Activated CD8-positive, alpha-beta memory T cell treated with anti-CD3 and anti-CD28 coated beads, Interleukin-2, amount 50 U/mL, for 1 hour (primary cell): ENCODE measurements around the gene SF3B6.
"Not testable (repeated sequence)": the region's sequence is repeated elsewhere in the genome, so short reads cannot be mapped to it uniquely, and the experiment has no call there.

Source experiments
- DNase-seq: peaks from one replicate; pipeline ENCODE4 v3.0.0-alpha.2; 2020; ENCODE audit errors: extremely low read depth

SF3B6 gene

GRCh38 chr2:24050041-24050979, 25.8 kb downstream of the SF3B6 start:
- DNase-seq = no peak

- DNase-seq = no peak
Observed at GRCh38 chr2:24049485-24050021, 26.6 kb downstream of the SF3B6 start, which contains the start of gene FKBP1B. Gene FKBP1B, plus strand, starts transcription at chr2:24049741. Its CDS starts 109 bp downstream, at chr2:24049850.

DNA sequence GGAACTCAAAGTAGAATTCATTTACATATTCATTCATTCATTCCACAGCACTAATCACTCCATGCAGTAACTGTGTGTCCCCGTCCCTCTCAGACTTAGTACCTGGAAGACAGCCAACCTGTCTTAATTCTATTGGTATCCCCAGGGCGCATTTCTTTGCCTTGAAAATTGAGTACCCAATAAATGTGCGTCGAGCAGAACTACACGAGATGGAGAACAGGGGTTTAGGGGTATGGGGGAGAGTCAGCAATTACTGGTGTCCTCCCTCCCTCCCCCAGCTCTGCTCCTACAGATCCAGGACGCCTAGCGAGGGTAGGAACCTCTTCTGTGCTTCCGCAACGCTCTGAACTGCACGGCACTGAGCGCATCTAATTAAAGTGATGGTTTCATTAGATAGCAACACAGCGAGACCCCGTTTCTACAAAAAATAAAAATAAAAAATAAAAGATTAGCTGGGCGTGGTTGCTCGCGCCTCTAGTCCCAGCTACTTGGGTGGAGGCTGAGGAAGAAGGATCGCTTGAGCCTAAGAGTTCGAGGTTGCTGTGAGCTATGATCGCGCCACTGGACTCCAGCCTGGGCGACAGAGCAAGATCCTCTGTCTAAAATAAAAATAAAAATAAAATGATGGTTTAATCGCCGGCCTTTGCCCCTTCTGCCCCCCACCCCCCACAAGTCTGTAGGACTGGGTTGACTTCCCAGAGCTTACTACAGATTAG, 27.2 kb downstream of the SF3B6 start:
- DNase-seq = no peak

DNA sequence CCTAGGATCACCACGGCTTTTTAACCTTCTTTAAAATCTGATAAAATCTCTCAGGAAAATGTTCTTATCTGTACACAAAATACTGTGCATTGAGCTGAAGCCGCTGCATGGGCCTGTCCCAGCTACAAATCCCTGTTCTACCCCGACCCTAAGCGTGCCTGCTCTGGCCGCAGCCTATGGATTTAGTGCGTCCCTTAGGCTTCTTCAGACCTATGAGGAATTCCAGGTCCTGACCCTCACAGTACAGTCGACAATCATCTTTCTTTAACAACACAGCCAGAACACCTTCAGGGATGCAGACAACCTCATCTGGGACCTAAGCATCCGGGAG, 28.5 kb downstream of the SF3B6 start:
- no peak for DNase-seq

DNA sequence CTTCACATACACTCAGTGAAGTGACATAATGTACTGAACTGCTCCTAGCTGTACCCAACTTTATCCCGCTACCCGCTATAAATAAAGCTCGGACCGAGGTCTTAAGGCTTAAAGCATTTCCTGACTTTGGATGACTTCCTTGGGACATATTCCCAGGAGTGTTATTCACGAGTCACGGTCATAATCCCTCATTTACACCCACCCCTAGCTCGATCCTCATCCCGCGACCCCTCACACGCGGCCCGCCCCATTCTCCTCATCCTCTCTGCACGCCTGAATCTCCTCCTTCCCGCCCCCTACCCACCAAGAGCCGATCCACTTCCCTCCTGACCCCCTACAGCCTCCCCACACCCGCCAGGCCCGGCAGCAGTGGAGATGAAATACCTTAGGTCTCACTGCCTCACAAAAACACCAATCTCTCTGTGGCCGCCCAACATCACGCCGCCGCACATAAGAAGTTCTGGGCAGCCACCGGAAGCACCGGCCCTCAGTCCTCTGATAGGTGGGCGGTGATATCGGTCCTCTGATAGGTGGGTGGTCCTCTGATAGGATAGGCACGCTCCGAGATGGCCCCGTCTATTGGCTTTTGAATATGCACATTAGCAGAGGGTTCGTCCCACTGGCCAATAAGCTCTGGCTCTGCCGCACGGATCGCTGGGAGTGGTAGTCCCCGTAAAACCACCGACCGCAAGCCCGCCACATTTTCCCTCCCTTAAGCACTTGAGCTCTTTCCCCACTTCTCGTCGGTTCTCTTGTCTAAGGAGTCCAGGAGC, 29.0 kb downstream of the SF3B6 start, which contains the start of gene WDCP:
Gene WDCP, minus strand, starts transcription at position 462 of the 773 bp plus-strand sequence. CDS start 7,897 bp downstream, outside the sequence.
- peak; percentile 92 for DNase-seq

- DNase-seq = no peak
Observed at GRCh38 chr2:24046599-24046929, 29.6 kb downstream of the SF3B6 start.

DNA sequence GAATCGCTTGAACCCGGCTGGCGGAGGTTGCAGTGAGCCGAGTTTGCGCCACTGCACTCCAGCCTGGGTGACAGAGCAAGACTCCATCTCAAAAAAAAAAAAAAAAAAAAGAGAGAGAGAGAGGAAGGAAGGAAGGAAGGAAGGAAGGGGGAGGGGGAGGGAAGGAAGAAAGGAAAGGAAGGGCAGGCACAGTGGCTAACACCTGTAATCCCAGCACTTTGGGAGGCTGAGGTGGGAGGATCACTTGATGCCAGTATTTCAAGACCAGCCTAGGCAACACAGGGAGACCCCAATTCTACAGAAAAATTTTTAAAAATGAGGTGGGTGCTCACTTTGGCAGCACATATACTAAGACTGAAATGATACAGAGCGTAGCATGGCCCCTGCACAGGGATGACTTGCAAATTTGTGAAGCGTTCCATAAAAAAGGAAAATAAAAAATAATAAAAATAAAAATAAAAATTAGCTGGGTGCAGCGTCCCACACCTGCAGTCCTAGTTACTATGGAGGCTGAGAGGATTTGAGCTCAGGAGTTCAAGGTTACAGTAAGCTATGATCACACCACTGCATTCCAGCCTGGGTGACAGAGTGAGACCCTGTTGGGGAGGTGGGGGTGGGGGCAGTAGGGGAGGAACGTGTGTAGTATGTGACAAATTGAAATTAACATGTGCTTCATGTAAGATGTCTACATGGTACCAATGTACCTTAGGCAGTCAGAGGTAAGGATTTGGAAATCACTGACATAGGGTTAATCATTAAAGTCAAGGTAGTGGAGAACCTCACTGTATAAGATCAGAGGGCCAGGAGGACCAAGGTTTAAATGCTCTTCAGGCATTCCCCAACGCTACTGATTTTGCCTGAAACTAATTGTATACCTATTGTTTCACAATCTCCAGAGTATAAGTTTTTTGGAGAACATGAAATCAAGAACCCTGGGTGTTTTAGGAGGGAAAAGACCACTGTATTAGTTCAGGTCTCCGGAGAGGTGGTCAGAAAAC, 30.3 kb downstream of the SF3B6 start:
- no peak for DNase-seq

DNA sequence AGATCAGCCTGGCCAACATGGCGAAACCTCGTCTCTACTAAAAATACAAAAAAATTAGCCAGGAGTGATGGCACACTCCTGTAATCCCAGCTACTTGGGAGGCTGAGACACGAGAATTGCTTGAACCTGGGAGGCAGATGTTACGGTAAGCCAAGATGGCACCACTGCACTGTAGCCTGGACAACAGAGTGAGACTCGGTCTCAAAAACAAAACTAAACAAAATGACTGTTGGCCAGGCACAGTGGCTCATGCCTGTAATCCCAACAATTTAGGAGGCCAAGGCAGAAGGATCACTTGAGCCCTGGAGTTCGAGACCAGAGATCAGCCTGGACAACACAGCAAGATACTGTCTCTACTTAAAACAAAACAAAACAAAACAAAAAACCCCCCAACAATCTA, 33.0 kb downstream of the SF3B6 start:
- not testable (repeated sequence) for DNase-seq

GRCh38 chr2:24040511-24040910, 35.6 kb downstream of the SF3B6 start:
- DNase-seq = no peak

- DNase-seq = no peak
Observed at GRCh38 chr2:24038786-24039499, 37.2 kb downstream of the SF3B6 start.

DNA sequence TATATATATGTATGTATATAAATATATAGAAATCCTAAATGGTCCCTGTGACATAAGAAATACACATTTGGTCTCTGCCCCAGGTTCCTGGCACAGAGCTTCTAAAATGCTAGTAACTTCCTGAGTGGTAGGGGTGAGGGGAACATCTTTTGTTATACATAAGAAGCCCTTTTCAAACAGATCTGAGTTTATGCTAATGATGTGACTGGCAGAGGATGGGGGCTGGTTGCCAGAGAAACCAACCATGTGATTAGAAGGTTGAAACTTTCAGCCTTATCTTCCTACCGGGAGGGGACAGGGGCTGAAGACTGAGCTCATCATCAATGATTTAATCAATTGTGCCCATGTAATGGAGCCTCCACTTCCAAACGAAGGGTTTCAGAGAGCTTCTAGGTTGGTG, 49.9 kb downstream of the SF3B6 start:
- no peak for DNase-seq

GRCh38 chr2:24024996-24025663, 51.0 kb downstream of the SF3B6 start:
- no peak for DNase-seq

DNA sequence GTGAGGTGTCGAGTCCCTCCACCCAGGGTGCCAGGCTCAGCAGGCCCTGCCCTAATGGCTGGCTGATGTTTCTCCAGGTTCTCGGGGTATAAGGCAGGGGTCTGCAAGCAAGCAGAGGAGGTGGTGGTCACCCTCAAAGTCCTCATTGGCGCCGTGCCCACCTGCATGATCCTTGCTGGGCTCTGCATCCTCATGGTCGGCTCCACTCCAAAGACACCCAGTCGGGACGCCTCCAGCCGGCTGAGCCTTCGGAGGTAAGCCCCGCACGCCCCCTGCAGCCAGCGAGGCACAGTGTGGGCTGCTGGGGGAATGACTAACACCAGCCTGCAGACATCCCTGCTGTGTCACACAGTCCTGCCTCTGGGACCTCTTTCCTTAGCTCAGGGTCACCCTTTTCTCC, 52.1 kb downstream of the SF3B6 start:
- DNase-seq = no peak

GRCh38 chr2:24022975-24023575, 53.1 kb downstream of the SF3B6 start:
- no peak for DNase-seq

DNA sequence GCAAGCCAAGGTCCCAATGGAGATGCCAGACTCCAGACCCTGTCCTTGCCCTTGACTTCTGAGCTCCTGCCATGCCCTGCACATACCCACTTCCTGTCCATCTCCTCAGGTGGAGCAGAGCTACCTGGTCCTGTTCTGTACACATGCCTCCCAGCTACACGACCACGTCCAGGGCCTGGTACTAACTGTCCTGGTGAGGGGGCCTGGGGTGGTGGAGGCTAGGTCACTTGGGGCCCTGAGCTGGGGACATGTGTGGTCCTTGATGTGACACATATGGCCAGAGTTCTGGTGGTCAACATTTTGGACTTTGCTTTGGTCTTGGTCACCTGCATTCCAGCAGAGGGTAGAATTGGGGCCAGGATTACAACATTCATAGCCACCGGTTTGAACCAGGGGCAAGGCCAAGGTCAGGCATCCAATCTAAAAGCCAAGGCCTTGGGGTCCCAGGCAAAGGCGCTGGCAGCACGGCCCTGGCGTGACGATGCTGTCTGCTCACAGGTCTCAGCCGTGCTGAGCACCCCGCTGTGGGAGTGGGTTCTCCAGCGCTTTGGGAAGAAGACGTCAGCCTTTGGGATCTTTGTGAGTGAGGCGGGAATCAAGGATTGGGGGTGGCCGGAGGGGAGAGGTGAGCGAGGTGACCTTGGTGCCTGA, 53.7 kb downstream of the SF3B6 start:
- DNase-seq = no peak

DNA sequence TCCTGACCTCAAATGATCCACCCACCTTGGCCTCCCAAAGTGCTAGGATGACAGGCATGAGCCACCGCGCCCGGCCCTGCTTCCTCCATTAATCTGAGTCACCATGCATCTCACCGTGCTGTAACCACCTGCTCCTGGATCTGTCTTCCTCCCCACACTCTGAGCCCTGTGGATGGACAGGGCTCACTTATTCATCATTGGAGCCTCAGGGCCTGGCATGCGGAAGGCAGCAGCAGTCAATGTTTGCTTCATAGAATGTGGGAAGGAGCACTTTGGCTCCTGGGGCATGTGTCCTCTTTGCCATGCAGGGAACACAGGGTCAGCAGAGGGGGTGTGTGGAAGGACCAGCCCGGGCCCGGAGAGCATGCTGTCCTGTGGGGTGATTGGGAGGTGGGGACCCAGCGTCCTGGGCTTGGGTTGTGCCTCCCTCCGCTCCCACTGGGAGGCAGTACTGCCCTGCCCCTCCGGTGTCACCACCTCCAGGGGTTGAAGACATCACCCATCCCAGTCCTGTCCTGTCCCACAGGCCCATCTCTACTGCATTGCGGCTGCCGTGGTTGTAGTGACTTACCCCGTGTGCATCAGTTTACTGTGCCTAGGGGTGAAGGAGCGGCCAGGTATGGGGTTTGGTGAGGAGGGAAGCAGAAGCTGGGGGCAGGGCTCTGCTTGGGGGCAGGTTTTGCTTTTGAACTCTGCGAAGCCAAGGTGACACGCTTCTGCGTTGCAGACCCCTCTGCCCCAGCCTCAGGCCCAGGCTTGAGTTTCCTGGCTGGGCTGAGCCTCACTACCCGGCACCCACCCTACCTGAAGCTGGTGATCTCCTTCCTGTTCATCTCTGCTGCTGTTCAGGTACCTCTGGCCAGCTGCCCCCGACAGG, 54.8 kb downstream of the SF3B6 start:
- no peak for DNase-seq

- no peak for DNase-seq
Observed at GRCh38 chr2:24020244-24020643, 55.9 kb downstream of the SF3B6 start.

DNA sequence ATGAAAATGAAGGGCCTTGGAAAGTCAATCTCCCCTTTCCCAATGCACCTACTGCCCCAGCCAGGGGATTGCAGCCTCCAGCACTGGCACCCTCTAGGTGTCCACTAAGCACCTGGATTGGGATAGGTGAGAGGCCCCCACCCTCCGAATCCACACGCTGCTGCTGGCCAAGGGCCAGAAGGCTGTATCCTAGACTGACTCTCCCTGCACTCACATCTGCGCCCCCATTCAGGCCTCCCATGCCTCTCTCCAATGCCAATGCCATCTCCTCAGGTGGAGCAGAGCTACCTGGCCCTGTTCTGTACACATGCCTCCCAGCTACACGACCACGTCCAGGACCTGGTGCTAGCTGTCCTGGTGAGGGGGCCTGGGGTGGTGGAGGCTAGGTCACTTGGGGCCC, 56.4 kb downstream of the SF3B6 start:
- DNase-seq = no peak
